ENCODE data around the gene LIPG. TPM values are rescaled to one million over a fixed set of nuclear protein-coding genes. Genes with fewer than 3 reads are reported as not detected.

The LIPG gene
- total RNA-seq, 1 experiment from 2014 or later = 86.7 TPM

DNA sequence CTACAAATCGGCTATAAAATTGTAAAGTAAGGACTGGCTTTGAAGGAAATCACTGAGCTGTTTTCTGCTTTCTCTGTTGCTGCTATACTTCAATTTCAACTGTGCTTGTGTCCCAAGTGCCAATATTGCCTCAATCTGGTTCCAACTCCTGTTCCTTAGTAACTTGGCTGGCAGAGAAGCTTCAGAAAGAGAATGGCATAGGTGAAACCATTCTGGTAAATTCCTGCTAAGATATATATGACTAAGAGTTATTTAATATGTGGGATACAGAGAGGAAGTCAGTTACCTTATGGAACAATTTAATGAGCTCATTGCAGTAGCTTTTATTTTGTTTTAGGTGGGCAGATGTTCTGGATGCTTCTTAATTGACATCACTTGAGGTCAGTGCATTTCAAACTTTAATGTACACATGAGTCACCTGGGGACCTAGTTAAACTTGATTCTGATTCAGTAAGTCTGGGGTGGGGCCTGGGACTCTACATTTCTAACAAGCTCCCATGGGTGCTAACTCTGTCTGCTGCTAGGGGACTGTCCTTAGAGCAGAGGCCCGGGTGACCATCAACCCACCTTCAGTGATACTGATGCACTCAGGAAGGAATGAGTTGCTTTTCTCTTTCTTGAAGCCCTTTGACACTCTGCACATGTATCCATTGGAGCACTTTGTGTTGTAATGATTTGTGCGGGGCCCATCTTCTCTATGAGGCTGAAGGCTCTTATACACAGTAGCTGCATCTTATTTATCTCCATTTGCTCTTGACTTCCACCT, 47.6 kb downstream of the LIPG start:
- ChIA-PET CTCF (no interaction called here), POLR2A (no interaction called here)
- no peaks in the 10 kb centered on the region for H3K36me3 Mint-ChIP-seq (ENCODE audit: insufficient read depth, unreplicated experiment)
- intact Hi-C loops (cut with micrococcal nuclease; ENCODE audit: unreplicated experiment) = no loop called here
- no peaks in the 10 kb centered on the region for H3K9me3 ChIP-seq
- DNase-seq = no peak
- H3K4me1 Mint-ChIP-seq (ENCODE audit: low read depth, unreplicated experiment) = peaks cover 7% of the 10 kb centered on the region
- H3K36me3 ChIP-seq (ENCODE audit: control insufficient read depth, insufficient read depth, low read length) = no peaks in the 10 kb centered on the region
- TF ChIP-seq CTCF (IDR thresholded peaks at IDR 0.05; ENCODE audit: insufficient read depth in 1 of 2, low read depth in 1 of 2, low read length in 1 of 2, severe bottlenecking in 1 of 2, unreplicated experiment in 1 of 2) = no peak
- no peaks in the 10 kb centered on the region for H3K27me3 Mint-ChIP-seq (ENCODE audit: insufficient read depth, unreplicated experiment)
- H3K4me1 ChIP-seq = no peaks in the 10 kb centered on the region
- no peak overlapping the region for H3K4me3 Mint-ChIP-seq (ENCODE audit: unreplicated experiment)
- BruUV-seq (replicated peaks) = no TSS peak
- no peak overlapping the region for H3K27ac Mint-ChIP-seq (ENCODE audit: unreplicated experiment)
- H3K4me3 ChIP-seq (ENCODE audit: low read depth, low read length) = no peak overlapping the region
- no peaks in the 10 kb centered on the region for H3K9me3 Mint-ChIP-seq (ENCODE audit: unreplicated experiment)
- H3K27me3 ChIP-seq (replicated peaks; ENCODE audit: control insufficient read depth, insufficient read depth, low read length) = no peaks in the 10 kb centered on the region

GRCh38 chr18:49610022-49610445, 48.2 kb downstream of the LIPG start:
- Histone ChIP-seq H3K4me3 (ENCODE audit: low read depth, low read length) (no peak overlapping the region), H3K9me3 (no peaks in the 10 kb centered on the region), H3K27me3 (replicated peaks; ENCODE audit: control insufficient read depth, insufficient read depth, low read length) (no peaks in the 10 kb centered on the region), H3K4me1 (no peaks in the 10 kb centered on the region), H3K36me3 (ENCODE audit: control insufficient read depth, insufficient read depth, low read length) (no peaks in the 10 kb centered on the region)
- no peak overlapping the region for H3K27ac Mint-ChIP-seq (ENCODE audit: unreplicated experiment)
- intact Hi-C loops (cut with micrococcal nuclease; ENCODE audit: unreplicated experiment) = no loop called here
- DNase-seq = no peak
- ChIA-PET POLR2A (no interaction called here), CTCF (no interaction called here)
- no peaks in the 10 kb centered on the region for H3K9me3 Mint-ChIP-seq (ENCODE audit: unreplicated experiment)
- H3K27me3 Mint-ChIP-seq (ENCODE audit: insufficient read depth, unreplicated experiment) = no peaks in the 10 kb centered on the region
- BruUV-seq (replicated peaks) = no TSS peak
- no peak for TF ChIP-seq CTCF (IDR thresholded peaks at IDR 0.05; ENCODE audit: insufficient read depth in 1 of 2, low read depth in 1 of 2, low read length in 1 of 2, severe bottlenecking in 1 of 2, unreplicated experiment in 1 of 2)
- no peaks in the 10 kb centered on the region for H3K36me3 Mint-ChIP-seq (ENCODE audit: insufficient read depth, unreplicated experiment)
- peaks cover 11% of the 10 kb centered on the region for H3K4me1 Mint-ChIP-seq (ENCODE audit: low read depth, unreplicated experiment)
- H3K4me3 Mint-ChIP-seq (ENCODE audit: unreplicated experiment) = no peak overlapping the region

- Mint-ChIP-seq H3K4me1 (ENCODE audit: low read depth, unreplicated experiment) (peaks cover 14% of the 10 kb centered on the region), H3K36me3 (ENCODE audit: insufficient read depth, unreplicated experiment) (no peaks in the 10 kb centered on the region), H3K9me3 (ENCODE audit: unreplicated experiment) (no peaks in the 10 kb centered on the region), H3K27me3 (ENCODE audit: insufficient read depth, unreplicated experiment) (no peaks in the 10 kb centered on the region), H3K27ac (ENCODE audit: unreplicated experiment) (no peak overlapping the region), H3K4me3 (ENCODE audit: unreplicated experiment) (no peak overlapping the region)
- Histone ChIP-seq H3K36me3 (ENCODE audit: control insufficient read depth, insufficient read depth, low read length) (no peaks in the 10 kb centered on the region), H3K9me3 (no peaks in the 10 kb centered on the region), H3K4me1 (no peaks in the 10 kb centered on the region), H3K27me3 (replicated peaks; ENCODE audit: control insufficient read depth, insufficient read depth, low read length) (no peaks in the 10 kb centered on the region), H3K4me3 (ENCODE audit: low read depth, low read length) (no peak overlapping the region)
- BruUV-seq (replicated peaks) = no TSS peak
- DNase-seq = no peak
- ChIA-PET POLR2A (no interaction called here), CTCF (no interaction called here)
- TF ChIP-seq CTCF (IDR thresholded peaks at IDR 0.05; ENCODE audit: insufficient read depth in 1 of 2, low read depth in 1 of 2, low read length in 1 of 2, severe bottlenecking in 1 of 2, unreplicated experiment in 1 of 2) = no peak
- intact Hi-C loops (cut with micrococcal nuclease; ENCODE audit: unreplicated experiment) = no loop called here
Observed at GRCh38 chr18:49611316-49611715, 49.5 kb downstream of the LIPG start.
